HG03469 (cell line): Measurements from ENCODE around the gene SLC51B.
"Not testable (repeated sequence)": the region's sequence is repeated elsewhere in the genome, so short reads cannot be mapped to it uniquely, and the experiment has no call there.

ENCODE experiments used
- ATAC-seq: cut with Tn5 transposase; IDR thresholded peaks from one replicate; pipeline ENCODE4 v1.9.1; 2021; ENCODE audit warnings: mild to moderate bottlenecking, moderate library complexity, moderate number of reproducible peaks; ENCODE audit not compliant: unreplicated experiment

The SLC51B gene

GRCh38 chr15:65040461-65040860 lies 4.7 kb upstream of the SLC51B start:
- no peak for ATAC-seq

- no peak for ATAC-seq
These were observed 3.4 kb upstream of the SLC51B start for GRCh38 chr15:65041787-65042186.

GRCh38 chr15:65042776-65043327 lies 2.3 kb upstream of the SLC51B start:
- no peak for ATAC-seq

- not testable (repeated sequence) for ATAC-seq
These were observed 969 bp upstream of the SLC51B start for GRCh38 chr15:65044218-65044617.

- no peak for ATAC-seq
These were observed 3.1 kb downstream of the SLC51B start for GRCh38 chr15:65048241-65048640.

- ATAC-seq = peak; percentile 65
These were observed 4.2 kb downstream of the SLC51B start for GRCh38 chr15:65049418-65049840.

- no peak for ATAC-seq
These were observed 5.1 kb downstream of the SLC51B start for GRCh38 chr15:65050270-65050669.

- ATAC-seq = no peak
These were observed 6.1 kb downstream of the SLC51B start for GRCh38 chr15:65051266-65051665.

GRCh38 chr15:65052956-65053355 lies 7.8 kb downstream of the SLC51B start:
- no peak for ATAC-seq

- ATAC-seq = no peak
These were observed 9.4 kb downstream of the SLC51B start for GRCh38 chr15:65054333-65055200.

GRCh38 chr15:65055201-65055870 lies 10.1 kb downstream of the SLC51B start:
- ATAC-seq = no peak

GRCh38 chr15:65056106-65056505 lies 10.9 kb downstream of the SLC51B start:
- no peak for ATAC-seq

GRCh38 chr15:65056868-65057548 lies 11.8 kb downstream of the SLC51B start:
- no peak for ATAC-seq

GRCh38 chr15:65057549-65057940 lies 12.4 kb downstream of the SLC51B start:
- ATAC-seq = no peak

- ATAC-seq = no peak
These were observed 13.5 kb downstream of the SLC51B start for GRCh38 chr15:65058394-65059368.

GRCh38 chr15:65059369-65059750 lies 14.2 kb downstream of the SLC51B start:
- ATAC-seq = no peak

GRCh38 chr15:65059931-65060596 lies 14.9 kb downstream of the SLC51B start:
- no peak for ATAC-seq

GRCh38 chr15:65060641-65061397 lies 15.6 kb downstream of the SLC51B start:
- no peak for ATAC-seq

- no peak for ATAC-seq
These were observed 16.9 kb downstream of the SLC51B start for GRCh38 chr15:65062061-65062460.
